GM12892 (cell line): ENCODE results near the gene NTPCR. TPM values are rescaled to one million over a fixed set of nuclear protein-coding genes. Genes with fewer than 3 reads are reported as not detected.

Source experiments
- DNase-seq: peaks from one replicate; pipeline ENCODE4 v3.0.0; 2011; ENCODE audit not compliant: insufficient read length
- FAIRE-seq: peaks from 2 replicates; lab custom pipeline; 2011; peaks lifted over from hg19 to GRCh38; lab: Jason Lieb, UNC
- POLR2A ChIP-seq: IDR thresholded peaks from 2 replicates; pipeline ENCODE4 v1.6.1; 2011; ENCODE audit warnings: low read depth, low read length, control low read depth
- POLR2AphosphoS5 ChIP-seq: IDR thresholded peaks from 2 replicates; pipeline ENCODE4 v1.6.1; 2011; ENCODE audit warnings: low read depth, low read length, control low read depth
- TAF1 ChIP-seq: IDR thresholded peaks from 2 replicates; pipeline ENCODE4 v1.6.1; 2011; ENCODE audit warnings: low read depth, mild to moderate bottlenecking, control low read depth, low read length, borderline replicate concordance
- polyA plus RNA-seq: library from polyadenylated mRNA; unstranded; fragments of >200 nt; gene quantifications from one replicate; pipeline ENCODE4 v1.2.1, GENCODE V29; 2012; ENCODE audit warnings: missing spikeins, inconsistent platforms; ENCODE audit not compliant: missing spikeins

The NTPCR gene
- 74.1 TPM for polyA plus RNA-seq

GRCh38 chr1:232950197-232951176 lies at the start of gene NTPCR:
Gene NTPCR (plus strand): TSS chr1:232950611. CDS start chr1:232950711, 100 bp downstream.
- peak; percentile 96 for FAIRE-seq
- TF ChIP-seq POLR2A = peak; percentile 77
- TF ChIP-seq TAF1 = peak; percentile 82; the same call in 1 of the 2 replicates
- TF ChIP-seq POLR2AphosphoS5 = peak; percentile 67

GRCh38 chr1:232900818-232901217 lies 49.6 kb upstream of the NTPCR start:
- FAIRE-seq (no peak), DNase-seq (no peak)

More at GRCh38 chr1:232950197-232951176, at the start of gene NTPCR:
- DNase-seq = peak; percentile 86

GRCh38 chr1:232901255-232901654 lies 49.2 kb upstream of the NTPCR start:
- FAIRE-seq = peak; percentile 62
- peak; percentile 33 for DNase-seq
- no peak for TF ChIP-seq POLR2A
- TF ChIP-seq TAF1 = no peak
- TF ChIP-seq POLR2AphosphoS5 = no peak

More at GRCh38 chr1:232900818-232901217, 49.6 kb upstream of the NTPCR start:
- no peak for TF ChIP-seq POLR2A
- TF ChIP-seq POLR2AphosphoS5 = no peak
- no peak for TF ChIP-seq TAF1

GRCh38 chr1:232902774-232903350 lies 47.5 kb upstream of the NTPCR start:
- no peak for DNase-seq
- TF ChIP-seq TAF1 (no peak), POLR2AphosphoS5 (no peak), POLR2A (no peak)
- peak; percentile 42 for FAIRE-seq

- no peak for FAIRE-seq
- DNase-seq = no peak
- TF ChIP-seq TAF1 (no peak), POLR2A (no peak), POLR2AphosphoS5 (no peak)
These were observed 46.3 kb upstream of the NTPCR start for GRCh38 chr1:232904131-232904530.

- DNase-seq = no peak
- peak; percentile 76 for FAIRE-seq
These were observed 45.8 kb upstream of the NTPCR start for GRCh38 chr1:232904566-232904965.

GRCh38 chr1:232905331-232906034 lies 44.9 kb upstream of the NTPCR start:
- DNase-seq (no peak), FAIRE-seq (no peak)
- TF ChIP-seq POLR2A = no peak
- TF ChIP-seq TAF1 = no peak
- no peak for TF ChIP-seq POLR2AphosphoS5

More at GRCh38 chr1:232904566-232904965, 45.8 kb upstream of the NTPCR start:
- TF ChIP-seq POLR2A (no peak), TAF1 (no peak), POLR2AphosphoS5 (no peak)

- TF ChIP-seq TAF1 (no peak), POLR2A (no peak), POLR2AphosphoS5 (no peak)
- FAIRE-seq = no peak
These were observed 44.0 kb upstream of the NTPCR start for GRCh38 chr1:232906441-232906840.

GRCh38 chr1:232908831-232909230 lies 41.6 kb upstream of the NTPCR start:
- TF ChIP-seq POLR2AphosphoS5 = no peak
- no peak for TF ChIP-seq TAF1
- DNase-seq = no peak
- FAIRE-seq = no peak

More at GRCh38 chr1:232906441-232906840, 44.0 kb upstream of the NTPCR start:
- DNase-seq = no peak

- DNase-seq = no peak
- no peak for TF ChIP-seq POLR2A
- no peak for TF ChIP-seq POLR2AphosphoS5
- TF ChIP-seq TAF1 = no peak
- no peak for FAIRE-seq
These were observed 40.7 kb upstream of the NTPCR start for GRCh38 chr1:232909752-232910151.
